ENCODE results near the gene ADAM11. TPM values are rescaled to one million over a fixed set of nuclear protein-coding genes. Genes with fewer than 3 reads are reported as not detected.

ADAM11 gene
- total RNA-seq, 4 donors from 2014 or later = 0.42 to 3.9 (median 1.6) TPM

GRCh38 chr17:44798356-44798755 is 39.6 kb downstream of the ADAM11 start:
- WGBS, 2 donors = 84% methylated on average over 2 of the region's 2 CpGs
- no peaks in the 10 kb centered on the region for H3K36me3 ChIP-seq
- DNase-seq (ENCODE audit: low spot score in 2 of 2) = no peak
- no peaks in the 10 kb centered on the region for H3K27me3 ChIP-seq
- H3K4me3 ChIP-seq = no peak overlapping the region
- peak overlapping the region in 1 of 4 donors; percentile 26 for H3K27ac ChIP-seq
- H3K9me3 ChIP-seq = no peaks in the 10 kb centered on the region
- H3K4me1 ChIP-seq = peaks cover 0 to 31% (median 5%) of the 10 kb centered on the region in 4 donors
- TF ChIP-seq EP300 (IDR thresholded peaks at IDR 0.05) (no peak), POLR2A (IDR thresholded peaks at IDR 0.05) (no peak), CTCF (IDR thresholded peaks at IDR 0.05) (no peak)

GRCh38 chr17:44801880-44802279 is 43.1 kb downstream of the ADAM11 start:
- TF ChIP-seq CTCF (IDR thresholded peaks at IDR 0.05) (no peak), POLR2A (IDR thresholded peaks at IDR 0.05) (no peak), EP300 (IDR thresholded peaks at IDR 0.05) (no peak)
- WGBS, 2 donors = 92 to 96% methylated on average over 5 of the region's 5 CpGs
- Histone ChIP-seq H3K36me3 (peaks cover 0 to 5% (median 0%) of the 10 kb centered on the region in 3 donors), H3K27me3 (no peaks in the 10 kb centered on the region), H3K9me3 (no peaks in the 10 kb centered on the region), H3K4me1 (peaks cover 0 to 7% (median 0%) of the 10 kb centered on the region in 4 donors), H3K4me3 (no peak overlapping the region), H3K27ac (no peak overlapping the region)
- no peak for DNase-seq (ENCODE audit: low spot score in 2 of 2)

- Histone ChIP-seq H3K9me3 (no peaks in the 10 kb centered on the region), H3K36me3 (peaks cover 0 to 5% (median 0%) of the 10 kb centered on the region in 3 donors), H3K27me3 (no peaks in the 10 kb centered on the region), H3K4me1 (peaks cover 0 to 7% (median 0%) of the 10 kb centered on the region in 4 donors), H3K4me3 (no peak overlapping the region), H3K27ac (no peak overlapping the region)
- DNase-seq (ENCODE audit: low spot score in 2 of 2) = peak in 1 of 2 donors; percentile 48
- 74 to 76% methylated on average over 10 of the region's 10 CpGs for whole genome bisulfite sequencing, 2 donors
- TF ChIP-seq POLR2A (IDR thresholded peaks at IDR 0.05) (no peak), EP300 (IDR thresholded peaks at IDR 0.05) (no peak), CTCF (IDR thresholded peaks at IDR 0.05) (no peak)
Measured at GRCh38 chr17:44804302-44805089, 45.7 kb downstream of the ADAM11 start.

GRCh38 chr17:44807093-44807816 is 48.5 kb downstream of the ADAM11 start:
- H3K4me1 ChIP-seq = peaks cover 0 to 15% (median 2%) of the 10 kb centered on the region in 4 donors
- peak overlapping the region in 1 of 4 donors; percentile 38 for H3K27ac ChIP-seq
- no peak for TF ChIP-seq POLR2A (IDR thresholded peaks at IDR 0.05)
- TF ChIP-seq EP300 (IDR thresholded peaks at IDR 0.05) = no peak
- no peak for TF ChIP-seq CTCF (IDR thresholded peaks at IDR 0.05)
- H3K36me3 ChIP-seq = peaks cover 0 to 5% (median 0%) of the 10 kb centered on the region in 3 donors
- WGBS, 2 donors = 78 to 81% methylated on average over 4 of the region's 4 CpGs
- DNase-seq (ENCODE audit: low spot score in 2 of 2) = no peak
- no peaks in the 10 kb centered on the region for H3K27me3 ChIP-seq
- H3K4me3 ChIP-seq = no peak overlapping the region
- no peaks in the 10 kb centered on the region for H3K9me3 ChIP-seq

GRCh38 chr17:44807817-44808155 is 49.0 kb downstream of the ADAM11 start:
- H3K9me3 ChIP-seq = no peaks in the 10 kb centered on the region
- peak overlapping the region in 1 of 4 donors; percentile 38 for H3K27ac ChIP-seq
- TF ChIP-seq EP300 (IDR thresholded peaks at IDR 0.05) = no peak
- no peak for TF ChIP-seq CTCF (IDR thresholded peaks at IDR 0.05)
- no peak for TF ChIP-seq POLR2A (IDR thresholded peaks at IDR 0.05)
- H3K4me1 ChIP-seq = peaks cover 0 to 12% (median 2%) of the 10 kb centered on the region in 4 donors
- WGBS, 2 donors = 54 to 66% methylated on average over 3 of the region's 3 CpGs
- DNase-seq (ENCODE audit: low spot score in 2 of 2) = no peak
- no peaks in the 10 kb centered on the region for H3K27me3 ChIP-seq
- H3K36me3 ChIP-seq = peaks cover 0 to 5% (median 0%) of the 10 kb centered on the region in 3 donors
- H3K4me3 ChIP-seq = no peak overlapping the region

Measured in tibial nerve (tissue), 4 donors.